ENCODE results near the gene CPA4.
"Not testable (repeated sequence)": the region's sequence is repeated elsewhere in the genome, so short reads cannot be mapped to it uniquely, and the experiment has no call there.

CPA4 gene, protein sequence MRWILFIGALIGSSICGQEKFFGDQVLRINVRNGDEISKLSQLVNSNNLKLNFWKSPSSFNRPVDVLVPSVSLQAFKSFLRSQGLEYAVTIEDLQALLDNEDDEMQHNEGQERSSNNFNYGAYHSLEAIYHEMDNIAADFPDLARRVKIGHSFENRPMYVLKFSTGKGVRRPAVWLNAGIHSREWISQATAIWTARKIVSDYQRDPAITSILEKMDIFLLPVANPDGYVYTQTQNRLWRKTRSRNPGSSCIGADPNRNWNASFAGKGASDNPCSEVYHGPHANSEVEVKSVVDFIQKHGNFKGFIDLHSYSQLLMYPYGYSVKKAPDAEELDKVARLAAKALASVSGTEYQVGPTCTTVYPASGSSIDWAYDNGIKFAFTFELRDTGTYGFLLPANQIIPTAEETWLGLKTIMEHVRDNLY

DNA sequence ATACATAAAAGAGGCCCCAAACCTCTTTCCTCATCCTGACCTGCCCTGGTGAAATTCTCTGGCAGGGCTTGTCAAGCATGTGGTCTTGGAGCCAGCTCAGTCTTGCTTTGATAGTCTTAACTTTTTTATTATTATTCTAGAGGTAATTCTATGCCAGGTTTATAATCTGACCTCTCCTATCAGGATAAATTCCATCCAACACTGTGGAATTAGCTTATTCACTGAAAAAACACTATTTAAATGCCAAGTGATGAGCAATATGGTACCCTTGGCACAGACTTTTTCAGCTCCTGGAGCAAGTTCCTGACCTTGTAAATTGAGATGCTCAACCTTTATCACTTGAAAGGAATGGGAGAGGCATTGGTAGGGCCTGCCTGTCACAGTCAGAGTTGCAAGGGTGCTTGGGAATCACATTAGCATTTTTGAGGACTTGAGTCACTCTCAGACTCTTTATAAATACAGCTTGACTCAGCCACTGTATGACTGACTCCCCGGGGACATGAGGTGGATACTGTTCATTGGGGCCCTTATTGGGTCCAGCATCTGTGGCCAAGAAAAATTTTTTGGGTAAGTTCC, at the start of gene CPA4:
Gene CPA4 (plus strand): TSS at position 480 of the 576 bp plus-strand sequence. CDS start 20 bp downstream, at position 500.
- DNase-seq, result no peak

DNA sequence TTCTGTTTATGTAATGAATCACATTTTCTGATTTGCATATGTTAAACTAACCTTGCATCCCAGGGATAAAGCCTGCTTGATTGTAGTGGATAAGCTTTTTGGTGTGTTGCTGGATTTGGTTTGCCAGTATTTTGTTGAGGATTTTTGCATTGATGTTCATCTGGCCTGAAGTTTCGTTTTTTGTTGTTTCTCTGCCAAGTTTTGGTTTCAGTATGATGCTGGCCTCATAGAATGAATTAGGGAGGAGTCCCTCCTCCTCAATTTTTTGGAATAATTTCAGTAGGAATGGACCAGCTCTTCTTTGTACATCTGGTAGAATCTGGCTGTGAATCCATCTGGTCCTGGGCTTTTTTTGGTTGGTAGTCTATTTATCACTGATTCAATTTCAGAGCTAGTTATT, 49.5 kb upstream of the CPA4 start:
- not testable (repeated sequence) for DNase-seq

DNA sequence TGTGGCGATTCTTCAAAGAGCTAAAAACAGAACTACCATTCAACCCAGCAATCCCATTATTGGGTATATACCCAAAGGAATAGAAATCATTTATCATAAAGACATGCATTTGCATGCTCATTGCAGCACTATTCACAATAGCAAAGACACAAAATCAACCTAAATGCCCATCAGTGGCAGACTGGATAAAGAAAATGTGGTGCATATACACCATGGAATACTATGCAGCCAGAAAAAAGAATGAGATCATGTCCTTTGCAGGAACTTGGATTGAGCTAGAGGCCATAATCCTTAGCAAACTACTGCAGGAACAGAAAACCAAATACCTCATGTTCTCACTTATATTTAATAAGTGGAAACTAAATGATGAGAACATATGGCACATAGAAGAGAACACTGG, 46.5 kb upstream of the CPA4 start:
- DNase-seq, result not testable (repeated sequence)

DNA sequence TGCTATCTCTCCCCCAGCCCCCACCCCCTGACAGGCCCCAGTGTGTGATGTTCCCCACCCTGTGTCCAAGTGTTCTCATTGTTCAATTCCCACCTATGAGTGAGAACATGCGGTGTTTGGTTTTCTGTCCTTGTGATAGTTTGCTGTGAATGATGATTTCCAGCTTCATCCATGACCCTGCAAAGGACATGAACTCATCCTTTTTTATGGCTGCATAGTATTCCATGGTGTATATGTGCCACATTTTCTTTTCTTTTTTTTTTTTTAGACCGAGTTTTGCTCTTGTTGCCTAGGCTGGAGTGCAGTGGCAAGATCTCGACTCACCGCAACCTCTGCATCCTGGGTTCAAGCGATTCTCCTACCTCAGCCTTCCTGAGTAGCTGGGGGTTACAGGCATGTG, 44.1 kb upstream of the CPA4 start:
- not testable (repeated sequence) for DNase-seq

DNA sequence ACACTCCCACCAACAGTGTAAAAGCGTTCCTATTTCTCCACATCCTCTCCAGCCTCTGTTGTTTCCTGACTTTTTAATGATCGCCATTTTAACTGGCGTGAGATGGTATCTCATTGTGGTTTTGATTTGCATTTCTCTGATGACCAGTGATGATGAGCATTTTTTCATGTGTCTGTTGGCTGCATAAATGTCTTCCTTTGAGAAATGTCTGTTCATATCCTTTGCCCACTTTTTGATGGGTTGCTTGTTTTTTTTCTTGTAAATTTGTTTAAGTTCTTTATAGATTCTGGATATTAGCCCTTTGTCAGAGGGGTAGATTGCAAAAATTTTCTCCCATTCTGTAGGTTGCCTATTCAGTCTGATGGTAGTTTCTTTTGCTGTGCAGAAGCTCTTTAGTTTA, 43.3 kb upstream of the CPA4 start:
- DNase-seq, result not testable (repeated sequence)

DNA sequence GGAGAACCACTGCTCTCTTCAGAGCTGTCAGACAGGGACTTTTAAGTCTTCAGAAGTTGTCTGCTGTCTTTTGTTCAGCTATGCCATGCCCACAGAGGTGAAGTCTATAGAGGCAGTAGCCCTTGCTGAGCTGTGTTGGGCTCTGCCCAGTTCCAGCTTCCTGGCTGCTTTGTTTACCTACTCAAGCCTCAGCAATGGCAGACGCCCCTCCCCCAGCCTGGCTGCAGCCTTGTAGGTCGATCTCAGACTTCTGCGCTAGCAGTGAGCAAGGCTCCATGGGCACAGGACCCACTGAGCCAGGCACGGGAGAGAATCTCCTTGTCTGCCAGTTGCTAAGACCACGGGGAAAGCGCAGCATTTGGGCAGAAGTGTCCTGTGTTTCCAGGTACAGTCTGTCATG, 38.4 kb upstream of the CPA4 start:
- no peak for DNase-seq

DNA sequence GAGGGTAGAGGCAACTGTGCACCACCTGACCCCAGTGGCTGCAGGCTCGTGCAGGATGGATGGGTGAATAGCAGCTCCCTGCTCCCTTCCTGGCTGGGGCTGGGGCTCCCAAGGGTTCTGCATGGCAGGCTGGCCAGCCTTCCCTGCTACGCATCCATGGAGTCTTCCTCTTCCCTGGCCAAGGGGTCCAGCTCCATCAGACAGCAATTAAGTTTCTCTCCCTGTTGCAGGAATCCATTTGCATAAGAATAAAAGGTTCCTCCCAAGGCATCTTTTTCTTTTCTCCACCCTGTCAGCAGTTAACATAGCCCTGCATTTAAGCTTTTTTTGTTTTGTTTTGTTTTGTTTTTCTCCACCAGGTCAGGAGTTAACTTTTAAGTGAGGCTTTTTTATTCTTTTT, 36.3 kb upstream of the CPA4 start:
- no peak for DNase-seq

DNA sequence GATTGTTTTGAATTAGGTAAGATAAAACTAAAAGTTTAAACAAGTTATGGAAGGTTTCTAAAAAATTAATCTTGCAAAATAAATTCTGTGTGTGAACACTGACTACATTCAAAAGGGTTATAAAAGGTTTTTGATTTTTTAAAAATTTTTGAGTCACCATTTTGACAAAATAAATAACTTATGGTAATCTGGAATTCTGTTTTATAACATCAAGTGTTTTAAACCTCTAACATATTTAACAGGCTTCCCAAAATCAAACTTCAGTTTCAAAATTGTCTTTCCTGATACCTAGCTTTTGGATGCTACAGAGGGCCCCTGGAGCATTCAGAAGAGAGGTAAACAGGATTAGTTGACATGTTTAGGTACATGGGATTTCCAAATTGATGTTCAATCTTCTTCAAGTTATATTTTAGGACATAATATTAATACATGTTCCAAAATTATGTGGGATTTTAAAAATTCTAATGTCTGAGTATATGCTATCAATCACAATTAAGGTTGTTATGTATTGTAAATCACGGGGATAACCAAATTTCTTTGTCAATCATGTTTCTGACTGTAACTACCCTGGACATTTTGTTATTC, 34.4 kb upstream of the CPA4 start:
- no peak for DNase-seq

DNA sequence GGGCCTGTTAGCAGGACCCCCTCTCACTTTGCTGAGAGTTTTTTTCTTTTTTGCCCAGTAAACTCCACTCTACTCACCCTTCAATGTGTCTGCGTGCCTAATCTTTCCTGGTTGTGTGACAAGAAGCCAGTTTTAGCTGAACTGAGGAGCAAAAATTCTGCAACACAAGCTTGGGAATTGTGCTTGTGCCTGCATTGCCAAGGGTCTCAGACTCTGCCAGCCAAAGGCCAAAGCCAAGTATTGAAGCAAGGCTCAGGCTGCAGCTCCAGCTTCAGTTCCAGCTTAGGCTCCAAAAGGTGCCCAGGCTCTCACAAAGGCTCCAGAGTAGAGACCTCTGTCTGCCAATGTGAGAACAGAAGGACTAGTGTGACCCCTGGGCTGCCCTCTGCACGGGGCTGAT, 30.5 kb upstream of the CPA4 start:
- DNase-seq, result no peak

DNA sequence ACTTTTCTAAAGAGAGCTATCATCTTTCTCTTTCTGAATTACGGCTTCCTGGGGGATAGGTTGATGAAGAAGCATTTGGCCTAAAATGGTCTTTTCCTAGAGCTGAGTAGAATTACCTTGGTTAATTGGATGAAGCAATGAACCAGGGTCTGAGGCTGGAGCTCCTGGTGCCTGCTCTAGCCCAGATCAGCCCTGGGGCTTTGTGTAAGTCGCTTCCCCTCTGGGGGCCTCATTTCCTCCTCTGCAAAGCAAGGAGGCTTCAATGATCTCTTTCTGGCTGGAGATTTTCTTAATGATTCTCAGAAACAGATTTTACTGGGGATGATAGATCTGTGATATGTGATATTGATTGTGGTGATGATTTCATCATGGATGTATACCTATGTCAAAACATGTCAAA, 29.8 kb upstream of the CPA4 start:
- peak; percentile 40 for DNase-seq

DNA sequence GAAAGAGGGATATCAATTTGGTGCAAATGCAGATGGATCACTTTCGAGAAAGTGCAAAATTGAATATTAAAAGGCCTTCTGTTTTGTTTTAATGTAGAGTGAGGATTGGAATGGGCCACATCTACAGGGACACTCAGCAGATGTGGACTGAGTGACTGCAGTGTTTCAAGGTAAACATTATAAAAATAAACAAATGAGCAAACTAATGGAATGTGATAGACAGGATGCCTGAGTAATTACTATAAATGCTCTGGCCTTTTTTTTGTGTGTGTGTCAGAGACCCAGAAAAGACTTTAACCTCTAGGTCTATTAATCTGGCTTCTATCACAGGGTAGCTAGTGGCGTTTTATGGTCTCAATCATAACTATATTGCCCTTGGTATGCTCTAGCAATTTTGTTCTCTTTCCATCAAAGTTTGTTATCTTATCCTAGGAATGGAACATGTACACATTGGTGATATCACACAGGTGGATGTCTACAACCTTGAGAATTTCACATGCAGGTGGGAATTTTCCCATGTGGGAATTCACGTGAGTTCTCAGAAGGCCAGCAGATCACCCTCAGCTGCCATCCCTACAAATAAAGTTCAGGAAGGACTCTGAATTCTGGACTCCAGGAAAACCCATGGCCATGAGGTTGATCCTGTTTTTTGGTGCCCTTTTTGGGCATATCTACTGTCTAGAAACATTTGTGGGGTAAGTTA, 26.6 kb upstream of the CPA4 start, which contains the start of gene CPA2:
Gene CPA2 (plus strand): TSS at position 606 of the 703 bp plus-strand sequence. CDS start 19 bp downstream, at position 625.
- no peak for DNase-seq

DNA sequence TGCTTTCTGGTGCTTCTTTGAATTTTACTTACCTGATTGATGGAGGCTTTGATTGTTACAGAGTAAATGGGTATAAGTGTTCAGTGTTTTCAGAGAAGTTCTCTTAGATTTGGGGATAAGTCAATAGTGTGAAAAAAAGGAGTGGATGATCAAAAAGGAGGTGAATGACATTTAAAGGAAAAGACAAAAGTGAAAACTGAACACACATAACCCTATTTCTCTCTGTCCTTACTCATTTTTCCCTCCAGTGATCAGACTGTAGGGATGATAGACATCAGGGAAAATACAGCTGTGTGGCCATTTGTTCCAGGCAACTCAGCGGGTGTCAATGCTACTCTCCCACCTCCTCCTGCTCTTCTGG, 26.0 kb upstream of the CPA4 start:
- no peak for DNase-seq

DNA sequence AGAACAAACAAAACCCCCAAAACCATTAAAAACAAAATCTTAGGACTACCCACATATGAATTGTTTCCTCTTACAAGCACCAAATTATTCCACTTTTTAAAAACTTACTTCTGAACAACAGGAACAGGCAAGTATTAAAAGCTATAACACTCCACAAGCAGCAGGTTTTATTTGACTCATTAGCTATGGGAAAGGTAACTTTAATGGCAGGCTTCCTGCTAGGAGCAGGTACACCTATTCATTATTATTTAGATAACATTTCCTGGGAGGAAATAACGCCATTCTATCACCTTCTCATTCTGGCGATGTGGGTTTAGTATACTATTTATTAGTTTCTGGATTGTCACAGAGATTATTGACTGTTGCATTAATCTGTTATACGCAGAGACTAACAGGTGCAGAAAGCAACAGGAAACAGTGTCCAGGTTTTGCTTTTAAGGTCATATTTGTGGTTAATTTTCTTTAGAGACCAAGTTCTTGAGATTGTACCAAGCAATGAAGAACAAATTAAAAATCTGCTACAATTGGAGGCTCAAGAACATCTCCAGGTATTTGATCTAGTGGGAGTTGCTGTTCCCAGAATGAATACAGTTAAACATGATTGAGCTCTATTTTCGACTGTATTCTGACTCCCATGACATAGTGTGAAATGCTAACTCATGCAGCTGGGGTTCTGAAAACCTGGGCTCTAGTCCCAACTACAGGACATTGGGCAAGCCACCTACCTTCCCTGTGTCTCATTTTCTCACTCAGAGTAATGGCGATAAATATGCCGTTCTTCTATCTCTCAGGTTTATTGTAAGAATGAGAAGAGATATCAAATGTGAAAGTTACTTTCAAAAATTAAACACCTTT, 24.3 kb upstream of the CPA4 start:
- no peak for DNase-seq

DNA sequence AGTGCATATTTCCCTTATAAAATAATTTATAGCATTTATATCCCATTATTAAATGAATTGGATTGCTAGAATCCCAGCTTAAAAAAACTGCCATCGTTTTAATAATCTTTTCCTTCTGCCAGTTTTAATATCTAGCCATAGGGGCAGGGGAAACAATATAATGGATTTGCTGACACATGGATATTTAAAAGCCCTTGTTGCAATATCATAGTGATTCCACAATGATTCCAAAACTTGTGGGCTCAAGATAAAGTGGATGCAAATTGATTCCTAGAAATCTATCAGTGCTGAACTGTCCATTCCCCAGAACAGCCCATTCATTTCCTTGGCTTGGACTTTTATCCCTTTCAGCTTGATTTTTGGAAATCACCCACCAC, 23.7 kb upstream of the CPA4 start:
- DNase-seq, result no peak

DNA sequence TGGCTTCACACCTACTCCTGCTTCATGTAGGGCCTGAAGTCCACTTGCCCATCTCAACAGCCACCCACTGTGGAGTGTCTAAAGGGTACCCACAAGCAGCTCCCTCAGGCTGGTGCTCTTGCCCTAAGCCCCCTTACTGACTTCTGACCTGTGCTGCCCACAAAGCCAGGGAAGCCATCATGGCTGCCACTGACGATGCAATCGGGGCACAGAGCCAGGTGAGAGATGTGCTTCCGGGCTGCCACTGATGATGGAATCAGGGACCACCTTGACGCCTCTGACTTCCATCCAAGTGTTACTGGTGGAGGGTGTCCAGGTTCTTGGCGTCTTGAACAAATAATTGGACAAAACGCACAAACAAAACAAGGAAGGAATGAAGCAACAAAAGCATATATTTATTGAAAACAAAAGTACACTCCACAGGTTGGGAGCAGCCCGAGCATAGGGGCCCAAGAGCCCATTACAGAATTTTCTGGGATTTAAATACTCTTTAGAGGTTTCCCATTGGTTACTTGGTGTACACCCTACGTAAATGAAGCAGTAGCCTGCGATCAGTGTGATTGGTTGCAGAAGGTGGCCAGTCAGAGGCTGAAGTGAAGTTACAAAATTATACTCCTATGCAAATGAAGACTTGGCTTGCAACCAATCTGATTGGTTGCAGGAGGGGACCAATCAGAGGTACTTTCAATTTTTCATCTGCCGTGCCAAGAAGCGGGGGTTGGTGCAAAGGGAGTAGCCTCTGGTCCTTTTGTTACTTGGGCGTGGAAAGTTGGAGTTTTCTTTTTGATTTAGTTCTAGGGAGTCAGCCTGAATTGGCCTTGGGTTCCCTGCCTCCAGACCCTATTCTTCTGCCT, 21.8 kb upstream of the CPA4 start:
- peak; percentile 50 for DNase-seq

DNA sequence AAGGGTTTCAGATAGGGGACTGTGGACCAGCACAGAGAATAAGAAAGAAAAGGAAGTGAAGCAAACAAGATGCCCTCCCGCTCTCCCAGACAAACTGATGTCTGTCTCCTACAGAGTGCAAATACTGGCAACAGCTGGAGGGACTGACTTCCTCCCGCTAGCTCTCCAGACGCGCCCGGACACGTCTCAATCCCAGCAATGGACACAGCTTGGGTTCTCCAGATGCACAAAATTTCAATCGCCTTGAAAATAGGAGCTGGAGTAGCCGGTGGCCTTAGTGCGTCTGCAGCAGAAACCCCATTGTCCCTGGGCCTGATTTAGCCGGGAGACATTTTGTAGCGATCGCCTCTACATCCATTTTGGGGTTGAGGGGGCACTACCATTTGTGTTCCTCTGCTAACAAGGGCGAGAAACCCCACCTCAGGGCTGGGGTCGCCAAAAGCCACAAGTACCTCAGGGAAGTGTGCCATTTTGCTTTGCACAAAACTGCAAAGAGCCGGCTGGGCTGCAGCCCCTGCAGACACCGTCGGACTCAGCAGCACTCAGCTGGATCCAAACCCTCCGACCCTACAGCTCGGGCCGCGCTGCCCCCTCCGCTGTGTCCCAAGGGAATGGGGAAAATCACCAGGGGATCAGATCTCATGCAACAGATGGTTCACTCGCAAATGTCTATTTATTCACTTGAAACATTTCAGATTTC, 20.4 kb upstream of the CPA4 start:
- DNase-seq, result peak; percentile 71

DNA sequence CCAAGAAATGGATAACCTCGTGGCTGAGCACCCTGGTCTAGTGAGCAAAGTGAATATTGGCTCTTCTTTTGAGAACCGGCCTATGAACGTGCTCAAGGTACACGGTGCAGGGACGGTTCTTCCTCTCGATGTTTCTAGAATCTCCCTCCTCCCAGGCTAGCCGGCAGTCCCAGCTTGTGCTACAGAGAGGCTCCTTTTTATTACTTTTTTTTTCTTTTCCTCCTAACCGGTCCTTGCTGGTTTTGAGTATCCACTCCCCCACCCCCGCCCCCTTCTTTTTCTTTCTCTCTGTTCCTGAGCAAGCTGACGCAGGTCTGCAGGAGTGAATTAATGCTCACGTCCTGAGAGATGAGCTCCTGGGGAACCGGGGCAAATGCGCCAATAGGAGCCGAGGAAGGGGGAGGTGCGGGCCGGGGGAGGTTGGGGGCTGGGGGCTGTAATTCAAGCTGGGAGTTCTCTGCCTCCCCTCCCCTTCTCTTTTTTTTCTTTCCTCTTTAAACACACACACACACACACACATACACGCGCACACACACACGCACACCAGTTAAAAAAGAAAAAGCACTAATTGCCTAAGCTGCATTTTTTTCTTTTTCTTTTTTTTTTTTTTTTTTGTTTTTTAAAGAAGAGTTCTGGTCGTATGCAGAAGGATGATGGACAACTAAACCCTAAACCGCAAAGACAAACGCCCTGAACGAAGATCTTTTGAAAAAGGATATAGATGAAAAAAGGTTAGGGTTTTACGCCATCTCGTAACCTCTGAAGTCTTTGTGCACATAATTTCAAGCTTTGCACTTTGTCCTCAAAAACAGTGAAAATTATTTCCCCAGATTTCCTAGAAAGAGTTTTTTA, 19.7 kb upstream of the CPA4 start:
- peak; percentile 97 for DNase-seq

DNA sequence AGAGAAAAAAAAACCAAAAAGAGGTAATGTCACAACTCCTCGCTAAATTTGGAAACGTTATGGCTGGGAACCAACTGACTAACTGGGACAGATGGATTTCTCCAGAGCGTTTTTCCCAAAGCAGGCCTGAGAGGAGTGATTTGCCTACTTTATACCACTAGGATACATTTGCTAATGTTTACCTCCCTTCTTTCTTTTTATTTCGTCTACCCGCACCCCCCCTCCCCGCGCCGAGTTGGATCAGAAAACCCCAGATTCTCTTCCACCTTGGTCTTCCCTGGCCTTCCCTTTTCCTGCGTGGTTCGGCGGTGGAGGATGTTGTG, 19.1 kb upstream of the CPA4 start:
- peak; percentile 74 for DNase-seq

DNA sequence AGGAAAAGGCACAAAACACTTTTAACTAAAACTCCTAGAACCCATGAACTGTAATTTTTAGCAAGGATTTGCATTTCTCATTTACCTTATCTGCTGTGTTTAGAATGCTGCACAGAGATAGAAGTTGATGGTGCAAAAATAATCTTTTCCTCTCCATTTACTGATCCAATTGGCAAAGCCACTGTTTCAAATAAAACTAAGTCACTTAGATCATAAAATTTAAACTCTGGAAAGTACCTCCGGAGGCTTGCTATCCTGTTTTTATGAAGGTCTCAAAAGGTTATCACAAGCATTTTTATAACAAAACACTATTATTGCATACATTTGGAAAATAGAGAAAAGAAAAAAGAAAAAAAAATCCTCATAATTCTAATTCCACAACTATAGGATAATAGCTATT, 18.7 kb upstream of the CPA4 start:
- DNase-seq, result no peak

DNA sequence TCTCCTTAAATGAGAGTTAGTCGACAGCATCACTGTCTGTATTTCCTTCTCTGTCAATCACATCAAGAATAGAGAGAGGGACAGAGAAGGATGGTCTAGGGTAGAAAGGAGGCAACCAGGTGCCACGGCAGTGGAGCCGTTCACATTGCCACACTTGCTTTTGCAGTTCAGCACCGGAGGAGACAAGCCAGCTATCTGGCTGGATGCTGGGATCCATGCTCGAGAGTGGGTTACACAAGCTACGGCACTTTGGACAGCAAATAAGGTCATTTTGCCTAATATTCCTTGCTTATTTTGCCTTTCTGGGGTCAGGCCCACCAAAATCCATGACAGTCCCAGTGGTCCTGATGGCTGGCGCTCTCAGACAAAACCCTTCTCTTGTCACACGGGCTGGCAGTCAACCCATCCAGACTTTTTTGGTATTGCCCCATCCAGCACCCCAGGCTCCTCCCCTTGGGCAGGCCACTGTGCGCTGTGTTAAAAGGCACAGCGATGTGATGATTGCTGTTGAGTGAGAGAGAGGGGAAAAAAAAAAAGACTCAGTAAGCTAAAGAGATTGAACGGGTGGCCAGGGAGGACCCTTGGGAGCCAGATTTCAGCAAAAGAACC, 17.9 kb upstream of the CPA4 start:
- peak; percentile 73 for DNase-seq

Data from NCI-H2227 treated with DMSO at 0.1 percent for 48 hours (cell line).